ACC112 (cell line): Measurements from ENCODE around the gene ABAT.

Experiments
- H2AFZ ChIP-seq: fragments of 200-600 bp; sonication (generic); one replicate; pipeline ENCODE4 v1.6.0; 2017; ENCODE audit warnings: antibody characterized with exemption, low read length; ENCODE audit not compliant: unreplicated experiment
- H3K27ac ChIP-seq: fragments of 200-600 bp; sonication (generic); 2 replicates; pipeline ENCODE4 v1.5.1; 2014; ENCODE audit warnings: low read depth, mild to moderate bottlenecking, antibody characterized with exemption, low read length, moderate library complexity
- H3K27me3 ChIP-seq: fragments of 200-600 bp; sonication (generic); 2 replicates; pipeline ENCODE4 v1.6.1; 2014; ENCODE audit warnings: mild to moderate bottlenecking, antibody characterized with exemption, low read length, moderate library complexity, mixed read lengths; ENCODE audit not compliant: insufficient read depth
- H3K36me3 ChIP-seq: fragments of 200-600 bp; sonication (generic); 2 replicates; pipeline ENCODE4 v1.6.1; 2016; ENCODE audit warnings: mild to moderate bottlenecking, antibody characterized with exemption, low read length, moderate library complexity, mixed read lengths; ENCODE audit not compliant: insufficient read depth
- H3K4me1 ChIP-seq: fragments of 200-600 bp; sonication (generic); one replicate; pipeline ENCODE4 v1.6.1; 2016; ENCODE audit warnings: low read length, mixed read lengths; ENCODE audit not compliant: insufficient read depth, unreplicated experiment, control insufficient read depth
- H3K4me3 ChIP-seq: fragments of 200-600 bp; sonication (generic); 2 replicates; pipeline ENCODE4 v1.5.1; 2014; ENCODE audit warnings: mild to moderate bottlenecking, low read depth, low read length
- H3K79me2 ChIP-seq: fragments of 200-600 bp; sonication (generic); one replicate; pipeline ENCODE4 v1.6.0; 2016; ENCODE audit warnings: low read length; ENCODE audit not compliant: control insufficient read depth, unreplicated experiment, insufficient read depth

Gene ABAT

GRCh38 chr16:8682551-8683259 is 8.3 kb downstream of the ABAT start:
- Histone ChIP-seq H3K27ac (no peak overlapping the region), H3K4me3 (no peak overlapping the region), H3K4me1 (peaks cover 10% of the 10 kb centered on the region), H2AFZ (no peak overlapping the region), H3K27me3 (peaks cover 14% of the 10 kb centered on the region; the same call in 1 of the 2 replicates), H3K79me2 (no peaks in the 10 kb centered on the region), H3K36me3 (no peaks in the 10 kb centered on the region)

GRCh38 chr16:8683640-8684039 is 9.2 kb downstream of the ABAT start:
- Histone ChIP-seq H3K79me2 (no peaks in the 10 kb centered on the region), H3K27me3 (peaks cover 14% of the 10 kb centered on the region; the same call in 1 of the 2 replicates), H3K4me1 (peaks cover under 1% of the 10 kb centered on the region), H3K4me3 (no peak overlapping the region), H2AFZ (no peak overlapping the region), H3K36me3 (no peaks in the 10 kb centered on the region), H3K27ac (no peak overlapping the region)

- H3K27me3 ChIP-seq = peaks cover 18% of the 10 kb centered on the region; the same call in 1 of the 2 replicates
- H3K36me3 ChIP-seq = no peaks in the 10 kb centered on the region
- H3K79me2 ChIP-seq = no peaks in the 10 kb centered on the region
- no peak overlapping the region for H3K4me3 ChIP-seq
- no peak overlapping the region for H2AFZ ChIP-seq
- no peaks in the 10 kb centered on the region for H3K4me1 ChIP-seq
- no peak overlapping the region for H3K27ac ChIP-seq
Observed at GRCh38 chr16:8685617-8686016, 11.2 kb downstream of the ABAT start.

DNA sequence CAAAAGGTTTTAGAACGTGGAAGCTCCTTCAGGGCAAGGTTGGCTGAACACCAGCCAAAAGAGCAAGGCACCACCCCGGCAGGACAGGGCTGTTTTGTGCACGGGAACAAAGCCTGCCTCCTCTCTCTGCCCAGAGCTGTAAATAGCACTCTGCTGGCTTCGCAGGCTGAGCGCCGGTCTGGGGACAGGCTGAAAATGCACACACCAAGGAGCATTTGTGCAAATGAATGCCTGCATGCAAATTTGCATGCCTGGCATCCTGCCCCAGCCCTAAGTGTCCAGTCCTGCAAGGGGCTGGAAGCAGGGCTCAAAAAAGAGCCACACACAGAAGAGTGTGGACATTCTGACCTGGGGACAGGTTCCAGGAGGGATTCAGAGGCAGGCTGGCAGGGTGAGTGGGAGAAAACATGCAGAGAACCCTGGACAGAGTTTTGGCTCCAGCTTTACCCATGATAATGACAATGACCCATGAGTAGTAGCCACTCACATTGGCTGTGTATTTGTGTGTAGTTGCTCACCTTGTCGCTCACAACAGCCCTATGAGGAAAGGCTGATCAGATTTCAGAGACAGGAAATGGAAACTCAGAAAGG is 11.7 kb downstream of the ABAT start:
- H3K4me3 ChIP-seq = no peak overlapping the region
- H3K27ac ChIP-seq = no peak overlapping the region
- no peaks in the 10 kb centered on the region for H3K79me2 ChIP-seq
- no peak overlapping the region for H2AFZ ChIP-seq
- H3K36me3 ChIP-seq = no peaks in the 10 kb centered on the region
- H3K4me1 ChIP-seq = no peaks in the 10 kb centered on the region
- H3K27me3 ChIP-seq = peaks cover 23% of the 10 kb centered on the region; the same call in 1 of the 2 replicates

- Histone ChIP-seq H3K4me3 (no peak overlapping the region), H3K27ac (no peak overlapping the region), H3K36me3 (no peaks in the 10 kb centered on the region), H2AFZ (no peak overlapping the region), H3K4me1 (no peaks in the 10 kb centered on the region), H3K79me2 (no peaks in the 10 kb centered on the region), H3K27me3 (peaks cover 30% of the 10 kb centered on the region; the same call in 1 of the 2 replicates)
Observed at GRCh38 chr16:8686879-8687278, 12.5 kb downstream of the ABAT start.

DNA sequence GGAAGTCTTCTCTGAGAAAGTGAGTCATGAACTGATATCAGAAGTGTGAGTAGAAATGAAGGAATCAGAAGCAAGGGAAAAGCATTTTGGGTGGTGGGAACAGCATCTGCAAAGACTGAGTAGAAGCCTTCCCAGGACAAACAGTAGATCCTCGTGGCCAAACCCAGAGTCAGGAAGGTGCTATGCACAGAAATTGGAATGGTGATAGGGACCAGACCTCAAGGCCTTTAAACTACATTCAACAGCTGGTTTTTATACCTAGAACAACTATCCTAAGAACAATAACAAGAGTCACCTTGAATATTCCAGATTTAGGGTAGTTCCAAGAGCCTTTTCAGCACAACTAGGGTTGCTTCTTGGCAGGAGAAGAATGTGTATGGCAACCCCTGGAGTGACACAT is 15.3 kb downstream of the ABAT start:
- Histone ChIP-seq H3K27me3 (peaks cover 30% of the 10 kb centered on the region; the same call in 1 of the 2 replicates), H3K27ac (no peak overlapping the region), H3K79me2 (no peaks in the 10 kb centered on the region), H3K4me3 (no peak overlapping the region), H3K4me1 (no peaks in the 10 kb centered on the region), H2AFZ (no peak overlapping the region), H3K36me3 (no peaks in the 10 kb centered on the region)

- Histone ChIP-seq H3K4me1 (no peaks in the 10 kb centered on the region), H3K27ac (no peak overlapping the region), H3K79me2 (no peaks in the 10 kb centered on the region), H3K4me3 (no peak overlapping the region), H3K27me3 (peaks cover 38% of the 10 kb centered on the region), H2AFZ (no peak overlapping the region), H3K36me3 (no peaks in the 10 kb centered on the region)
Observed at GRCh38 chr16:8691728-8692127, 17.3 kb downstream of the ABAT start.

DNA sequence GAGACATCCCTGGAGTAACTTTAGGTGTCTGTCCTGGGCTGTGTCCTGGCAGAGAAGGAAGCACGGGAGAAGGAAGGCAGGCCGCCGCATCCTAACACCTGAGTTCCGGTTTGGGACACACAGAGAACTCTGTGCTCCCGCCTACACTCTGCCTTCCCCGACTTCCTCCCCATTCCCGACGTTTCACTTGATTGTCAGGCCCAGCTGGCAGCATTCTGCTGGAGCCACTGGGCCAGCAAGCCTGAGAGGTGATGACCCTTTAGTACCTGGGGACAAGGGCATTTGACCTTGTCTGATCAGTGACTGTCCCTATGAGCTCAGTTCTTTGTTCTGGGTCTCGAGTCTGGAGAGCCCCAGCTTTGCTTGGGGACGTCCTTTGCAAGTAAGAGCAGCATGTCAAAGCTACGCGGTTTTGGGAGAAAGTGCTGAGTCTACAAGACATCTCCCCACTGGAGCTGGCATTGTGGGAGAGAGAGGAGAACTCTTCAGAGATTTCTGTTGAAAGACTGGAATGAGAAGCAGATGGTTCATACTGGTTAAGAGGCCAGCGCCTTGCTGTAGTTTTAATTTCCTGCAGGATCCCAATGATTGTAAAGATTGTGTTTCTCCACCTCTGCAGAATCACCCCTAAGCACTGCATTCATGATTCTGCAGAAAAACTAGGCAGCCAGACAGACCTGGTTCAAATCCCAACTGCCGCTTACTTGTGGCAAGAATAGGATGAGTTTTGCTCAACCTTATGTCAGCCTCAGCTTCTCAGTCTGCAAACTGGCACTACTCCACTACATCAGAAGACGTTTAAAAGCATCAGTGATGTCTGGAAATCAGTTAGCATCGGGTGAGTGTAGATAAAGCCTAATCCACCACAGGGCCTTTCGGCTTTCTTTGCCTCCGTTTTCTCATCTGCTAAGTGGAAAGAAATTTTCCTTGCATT is 20.6 kb downstream of the ABAT start:
- no peaks in the 10 kb centered on the region for H3K79me2 ChIP-seq
- H3K27me3 ChIP-seq = peaks cover 38% of the 10 kb centered on the region
- H3K36me3 ChIP-seq = no peaks in the 10 kb centered on the region
- H2AFZ ChIP-seq = no peak overlapping the region
- no peak overlapping the region for H3K4me3 ChIP-seq
- no peaks in the 10 kb centered on the region for H3K4me1 ChIP-seq
- H3K27ac ChIP-seq = no peak overlapping the region

DNA sequence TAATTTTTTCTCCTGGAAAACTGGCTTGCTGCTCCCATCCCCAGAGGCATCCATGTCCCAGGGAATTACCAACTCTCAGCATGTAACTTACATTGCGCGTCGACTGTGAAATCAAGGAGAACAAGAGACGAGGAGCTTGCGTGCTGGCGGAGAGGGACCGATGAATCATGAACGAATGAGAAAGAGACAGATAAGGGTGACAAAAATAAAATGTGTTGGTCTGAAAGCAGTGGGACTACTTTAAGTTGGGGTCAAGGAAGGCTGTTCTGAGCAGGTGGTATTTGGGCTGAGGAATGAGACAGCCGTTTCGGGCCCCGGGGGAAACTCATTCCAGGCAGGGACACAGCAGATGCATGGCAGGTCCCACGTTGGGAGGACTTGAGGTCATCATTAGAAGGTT is 22.5 kb downstream of the ABAT start:
- H3K4me3 ChIP-seq = no peak overlapping the region
- no peaks in the 10 kb centered on the region for H3K4me1 ChIP-seq
- H3K27me3 ChIP-seq = peaks cover 22% of the 10 kb centered on the region
- H3K36me3 ChIP-seq = no peaks in the 10 kb centered on the region
- H2AFZ ChIP-seq = no peak overlapping the region
- H3K79me2 ChIP-seq = no peaks in the 10 kb centered on the region
- H3K27ac ChIP-seq = no peak overlapping the region

GRCh38 chr16:8697965-8698364 is 23.5 kb downstream of the ABAT start:
- H3K36me3 ChIP-seq = no peaks in the 10 kb centered on the region
- no peak overlapping the region for H3K27ac ChIP-seq
- no peak overlapping the region for H3K4me3 ChIP-seq
- peaks cover 17% of the 10 kb centered on the region for H3K27me3 ChIP-seq
- H3K79me2 ChIP-seq = no peaks in the 10 kb centered on the region
- no peaks in the 10 kb centered on the region for H3K4me1 ChIP-seq
- no peak overlapping the region for H2AFZ ChIP-seq
